ENCODE data around the gene MAD1L1.
"Not testable (repeated sequence)": the region's sequence is repeated elsewhere in the genome, so short reads cannot be mapped to it uniquely, and the experiment has no call there.

Gene MAD1L1

GRCh38 chr7:2232766-2233520, at the start of gene MAD1L1:
Gene MAD1L1, minus strand, starts transcription at chr7:2232945. Its CDS starts 2,812 bp downstream, at chr7:2230133.
- peak; percentile 69 to 81 (median 73) for DNase-seq (ENCODE audit: low read depth in 3 of 3, low spot score in 1 of 3)

- no peak for DNase-seq (ENCODE audit: low read depth in 3 of 3, low spot score in 1 of 3)
Measured at GRCh38 chr7:2282185-2282751, 49.5 kb upstream of the MAD1L1 start.

- no peak for DNase-seq (ENCODE audit: low read depth in 3 of 3, low spot score in 1 of 3)
Measured at GRCh38 chr7:2281541-2281940, 48.8 kb upstream of the MAD1L1 start.

GRCh38 chr7:2280424-2280823, 47.7 kb upstream of the MAD1L1 start:
- DNase-seq (ENCODE audit: low read depth in 3 of 3, low spot score in 1 of 3): no peak

- DNase-seq (ENCODE audit: low read depth in 3 of 3, low spot score in 1 of 3): no peak
Measured at GRCh38 chr7:2279896-2280295, 47.2 kb upstream of the MAD1L1 start.

GRCh38 chr7:2278026-2278425, 45.3 kb upstream of the MAD1L1 start:
- no peak for DNase-seq (ENCODE audit: low read depth in 3 of 3, low spot score in 1 of 3)

GRCh38 chr7:2276107-2276506, 43.4 kb upstream of the MAD1L1 start:
- no peak for DNase-seq (ENCODE audit: low read depth in 3 of 3, low spot score in 1 of 3)

GRCh38 chr7:2275101-2275500, 42.4 kb upstream of the MAD1L1 start:
- no peak for DNase-seq (ENCODE audit: low read depth in 3 of 3, low spot score in 1 of 3)

GRCh38 chr7:2274666-2275065, 41.9 kb upstream of the MAD1L1 start:
- no peak for DNase-seq (ENCODE audit: low read depth in 3 of 3, low spot score in 1 of 3)

GRCh38 chr7:2273866-2274265, 41.1 kb upstream of the MAD1L1 start:
- no peak for DNase-seq (ENCODE audit: low read depth in 3 of 3, low spot score in 1 of 3)

- no peak for DNase-seq (ENCODE audit: low read depth in 3 of 3, low spot score in 1 of 3)
Measured at GRCh38 chr7:2272031-2272430, 39.3 kb upstream of the MAD1L1 start.

GRCh38 chr7:2271273-2272026, 38.7 kb upstream of the MAD1L1 start:
- no peak for DNase-seq (ENCODE audit: low read depth in 3 of 3, low spot score in 1 of 3)

- no peak for DNase-seq (ENCODE audit: low read depth in 3 of 3, low spot score in 1 of 3)
Measured at GRCh38 chr7:2270495-2270894, 37.8 kb upstream of the MAD1L1 start.

- DNase-seq (ENCODE audit: low read depth in 3 of 3, low spot score in 1 of 3): no peak
Measured at GRCh38 chr7:2269991-2270460, 37.3 kb upstream of the MAD1L1 start.

GRCh38 chr7:2269089-2269990, 36.6 kb upstream of the MAD1L1 start:
- DNase-seq (ENCODE audit: low read depth in 3 of 3, low spot score in 1 of 3): not testable (repeated sequence)

GRCh38 chr7:2266911-2267310, 34.2 kb upstream of the MAD1L1 start:
- no peak for DNase-seq (ENCODE audit: low read depth in 3 of 3, low spot score in 1 of 3)

- DNase-seq (ENCODE audit: low read depth in 3 of 3, low spot score in 1 of 3): no peak
Measured at GRCh38 chr7:2264158-2264557, 31.4 kb upstream of the MAD1L1 start.

GRCh38 chr7:2263176-2263575, 30.4 kb upstream of the MAD1L1 start:
- no peak for DNase-seq (ENCODE audit: low read depth in 3 of 3, low spot score in 1 of 3)

- DNase-seq (ENCODE audit: low read depth in 3 of 3, low spot score in 1 of 3): peak in 1 of 3 donors; percentile 23
Measured at GRCh38 chr7:2261611-2262010, 28.9 kb upstream of the MAD1L1 start.

GRCh38 chr7:2260820-2261219, 28.1 kb upstream of the MAD1L1 start:
- no peak for DNase-seq (ENCODE audit: low read depth in 3 of 3, low spot score in 1 of 3)

- DNase-seq (ENCODE audit: low read depth in 3 of 3, low spot score in 1 of 3): no peak
Measured at GRCh38 chr7:2259480-2259879, 26.7 kb upstream of the MAD1L1 start.

Data from stimulated activated CD4-positive, alpha-beta T cell treated with anti-CD3 and anti-CD28 coated beads, TNF-alpha, amount 100 ng/mL, for 1 hour (primary cell).